ENCODE measurements around the gene ZNF613. TPM values are rescaled to one million over a fixed set of nuclear protein-coding genes. Genes with fewer than 3 reads are reported as not detected.

The ZNF613 gene
- total and polyA plus RNA-seq, 9 donors = 4.9 to 8.0 (median 5.9) TPM

DNA sequence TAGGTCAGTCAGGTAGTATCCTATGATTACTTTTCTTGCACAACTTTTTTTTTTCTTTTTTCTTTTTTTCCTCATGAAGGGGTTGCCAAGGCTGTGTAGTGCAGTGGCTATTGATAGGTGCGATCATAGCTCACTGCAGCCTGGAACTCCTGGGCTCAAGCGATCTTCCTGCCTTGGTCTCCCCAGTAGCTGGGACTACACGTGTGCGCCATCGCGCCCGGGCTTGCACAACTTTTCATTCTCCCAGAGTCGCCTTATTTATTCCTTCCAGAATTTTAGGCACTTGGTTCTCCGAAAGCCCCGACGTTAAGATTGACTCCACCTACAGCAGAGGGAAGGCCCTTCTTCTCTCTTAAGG is 867 bp upstream of the ZNF613 start:
- H3K4me1 ChIP-seq (ENCODE audit: insufficient read depth) = no peaks in the 10 kb centered on the region
- H3K27me3 ChIP-seq = no peaks in the 10 kb centered on the region
- WGBS, 3 donors = 14 to 16% (median 15%) methylated on average over 11 of the region's 11 CpGs
- peak overlapping the region; percentile 89 for H3K4me3 ChIP-seq
- peak overlapping the region in 1 of 2 donors; percentile 84 for H3K27ac ChIP-seq
- intact Hi-C loops (cut with DNase I) = no loop called here
- TF ChIP-seq POLR2A (IDR thresholded peaks at IDR 0.05) (no peak), EP300 (IDR thresholded peaks at IDR 0.05) (no peak)
- TF ChIP-seq, protein P1, sequence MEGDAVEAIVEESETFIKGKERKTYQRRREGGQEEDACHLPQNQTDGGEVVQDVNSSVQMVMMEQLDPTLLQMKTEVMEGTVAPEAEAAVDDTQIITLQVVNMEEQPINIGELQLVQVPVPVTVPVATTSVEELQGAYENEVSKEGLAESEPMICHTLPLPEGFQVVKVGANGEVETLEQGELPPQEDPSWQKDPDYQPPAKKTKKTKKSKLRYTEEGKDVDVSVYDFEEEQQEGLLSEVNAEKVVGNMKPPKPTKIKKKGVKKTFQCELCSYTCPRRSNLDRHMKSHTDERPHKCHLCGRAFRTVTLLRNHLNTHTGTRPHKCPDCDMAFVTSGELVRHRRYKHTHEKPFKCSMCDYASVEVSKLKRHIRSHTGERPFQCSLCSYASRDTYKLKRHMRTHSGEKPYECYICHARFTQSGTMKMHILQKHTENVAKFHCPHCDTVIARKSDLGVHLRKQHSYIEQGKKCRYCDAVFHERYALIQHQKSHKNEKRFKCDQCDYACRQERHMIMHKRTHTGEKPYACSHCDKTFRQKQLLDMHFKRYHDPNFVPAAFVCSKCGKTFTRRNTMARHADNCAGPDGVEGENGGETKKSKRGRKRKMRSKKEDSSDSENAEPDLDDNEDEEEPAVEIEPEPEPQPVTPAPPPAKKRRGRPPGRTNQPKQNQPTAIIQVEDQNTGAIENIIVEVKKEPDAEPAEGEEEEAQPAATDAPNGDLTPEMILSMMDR (IDR thresholded peaks at IDR 0.05) = no peak
- H3K9me3 ChIP-seq = peaks cover under 1 to 14% of the 10 kb centered on the region in 2 donors
- no peak for DNase-seq
- no peaks in the 10 kb centered on the region for H3K36me3 ChIP-seq

GRCh38 chr19:51927859-51928258 is 587 bp downstream of the ZNF613 start:
- no peak for DNase-seq
- 30 to 31% (median 30%) methylated on average over 13 of the region's 13 CpGs for WGBS, 3 donors
- Histone ChIP-seq H3K27ac (no peak overlapping the region), H3K27me3 (no peaks in the 10 kb centered on the region), H3K36me3 (no peaks in the 10 kb centered on the region), H3K9me3 (peaks cover 0 to 11% of the 10 kb centered on the region in 2 donors), H3K4me1 (ENCODE audit: insufficient read depth) (no peaks in the 10 kb centered on the region), H3K4me3 (peak overlapping the region; percentile 89)
- intact Hi-C loops (cut with DNase I) = no loop called here
- TF ChIP-seq POLR2A (IDR thresholded peaks at IDR 0.05) (no peak), EP300 (IDR thresholded peaks at IDR 0.05) (no peak)
- TF ChIP-seq, protein P1 (IDR thresholded peaks at IDR 0.05) = no peak

GRCh38 chr19:51931921-51932320 is 4.6 kb downstream of the ZNF613 start:
- no peak for TF ChIP-seq POLR2A (IDR thresholded peaks at IDR 0.05)
- TF ChIP-seq, protein P1 (IDR thresholded peaks at IDR 0.05) = no peak
- H3K36me3 ChIP-seq = no peaks in the 10 kb centered on the region

GRCh38 chr19:51938936-51939335 is 11.7 kb downstream of the ZNF613 start:
- Histone ChIP-seq H3K27ac (no peak overlapping the region), H3K9me3 (peaks cover 2 to 74% of the 10 kb centered on the region in 2 donors), H3K4me3 (no peak overlapping the region), H3K36me3 (no peaks in the 10 kb centered on the region), H3K27me3 (no peaks in the 10 kb centered on the region), H3K4me1 (ENCODE audit: insufficient read depth) (no peaks in the 10 kb centered on the region)
- intact Hi-C loops (cut with DNase I) = no loop called here
- WGBS, 3 donors = 93 to 94% (median 93%) methylated on average over 2 of the region's 2 CpGs
- no peak for DNase-seq
- TF ChIP-seq POLR2A (IDR thresholded peaks at IDR 0.05) (no peak), EP300 (IDR thresholded peaks at IDR 0.05) (no peak)
- TF ChIP-seq, protein P1 (IDR thresholded peaks at IDR 0.05) = no peak

More at GRCh38 chr19:51931921-51932320, 4.6 kb downstream of the ZNF613 start:
- H3K9me3 ChIP-seq = peaks cover 0 to 29% of the 10 kb centered on the region in 2 donors
- WGBS, 3 donors = 90 to 98% (median 91%) methylated on average over 8 of the region's 8 CpGs
- no peak overlapping the region for H3K27ac ChIP-seq
- DNase-seq = no peak
- no peak overlapping the region for H3K4me3 ChIP-seq
- H3K27me3 ChIP-seq = no peaks in the 10 kb centered on the region
- intact Hi-C loops (cut with DNase I) = no loop called here
- no peaks in the 10 kb centered on the region for H3K4me1 ChIP-seq (ENCODE audit: insufficient read depth)

All from ovary (tissue), 9 donors.